Ovary (tissue), 3 donors: ENCODE data around the gene OTUD5.

Source experiments
- POLR2A ChIP-seq: fragments of 450-650 bp; IDR thresholded peaks from one replicate; pipeline ENCODE4 v1.6.1; 2017; ENCODE audit warnings: antibody characterized with exemption, mild to moderate bottlenecking, moderate library complexity
- TF ChIP-seq, protein P1 (sequence below), 3 donors: fragments of 450-650 bp in 2 of 3; fragments of 200-600 bp in 1 of 3; IDR thresholded peaks; one replicate each; pipeline versions ENCODE4 v1.5.1 to v1.8.0; 2016 to 2022; ENCODE audit warnings: antibody characterized with exemption in 3 of 3, mild to moderate bottlenecking in 1 of 3
- donor health status: DM: no; HTN: no; CAD: no.

DNA sequence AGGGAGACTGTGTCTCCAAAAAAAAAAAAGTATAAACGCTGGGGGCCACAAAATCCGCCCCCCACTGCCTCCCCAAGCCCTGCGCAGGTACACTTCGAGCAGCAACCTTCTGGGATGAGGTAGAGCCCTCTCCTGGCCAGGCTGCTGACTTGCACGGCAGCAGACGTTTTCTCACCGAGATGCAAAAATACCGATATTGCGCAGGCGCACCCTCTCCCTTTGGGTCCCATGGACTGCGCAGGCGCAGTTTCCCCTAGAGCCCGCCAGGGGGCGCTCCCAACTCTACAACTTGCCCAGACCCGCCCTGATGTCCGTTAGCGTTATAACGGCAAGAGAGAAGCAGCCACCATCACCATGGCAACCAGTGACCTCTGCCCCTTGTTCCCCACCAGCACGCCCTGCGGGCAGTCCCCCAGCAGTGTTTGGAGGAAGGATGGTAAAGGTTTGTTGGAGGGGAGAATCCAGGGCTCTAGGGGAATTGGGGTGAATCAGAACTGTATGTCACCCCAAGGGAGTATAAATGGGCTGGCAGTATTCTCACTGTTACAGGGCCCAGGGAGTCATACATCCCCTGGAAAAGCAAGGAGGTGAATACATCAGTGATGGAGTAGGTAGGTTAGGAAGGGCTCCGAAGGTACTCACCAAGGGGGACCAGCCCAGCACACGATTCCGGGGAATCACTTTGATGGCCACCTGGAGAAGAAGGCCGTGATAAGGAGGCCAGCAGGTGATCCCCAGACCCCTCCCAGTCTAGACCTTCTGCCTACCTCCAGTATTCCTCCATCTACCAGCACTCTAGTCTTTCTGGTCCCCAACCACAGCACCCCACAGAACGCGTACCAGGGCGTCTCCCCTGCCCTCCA lies 40.0 kb downstream of the OTUD5 start:
- TF ChIP-seq, protein P1, sequence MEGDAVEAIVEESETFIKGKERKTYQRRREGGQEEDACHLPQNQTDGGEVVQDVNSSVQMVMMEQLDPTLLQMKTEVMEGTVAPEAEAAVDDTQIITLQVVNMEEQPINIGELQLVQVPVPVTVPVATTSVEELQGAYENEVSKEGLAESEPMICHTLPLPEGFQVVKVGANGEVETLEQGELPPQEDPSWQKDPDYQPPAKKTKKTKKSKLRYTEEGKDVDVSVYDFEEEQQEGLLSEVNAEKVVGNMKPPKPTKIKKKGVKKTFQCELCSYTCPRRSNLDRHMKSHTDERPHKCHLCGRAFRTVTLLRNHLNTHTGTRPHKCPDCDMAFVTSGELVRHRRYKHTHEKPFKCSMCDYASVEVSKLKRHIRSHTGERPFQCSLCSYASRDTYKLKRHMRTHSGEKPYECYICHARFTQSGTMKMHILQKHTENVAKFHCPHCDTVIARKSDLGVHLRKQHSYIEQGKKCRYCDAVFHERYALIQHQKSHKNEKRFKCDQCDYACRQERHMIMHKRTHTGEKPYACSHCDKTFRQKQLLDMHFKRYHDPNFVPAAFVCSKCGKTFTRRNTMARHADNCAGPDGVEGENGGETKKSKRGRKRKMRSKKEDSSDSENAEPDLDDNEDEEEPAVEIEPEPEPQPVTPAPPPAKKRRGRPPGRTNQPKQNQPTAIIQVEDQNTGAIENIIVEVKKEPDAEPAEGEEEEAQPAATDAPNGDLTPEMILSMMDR (IDR thresholded peaks at IDR 0.05), result peak; percentile 73 to 91 (median 89)
- TF ChIP-seq POLR2A, result no peak
